Fibroblast of skin of abdomen (primary cell): ENCODE results near the gene ATP12A.

Experiments used
- DNase-seq: peaks from one replicate; pipeline ENCODE4 v3.0.0-alpha.2; 2013

Gene ATP12A

GRCh38 chr13:24663586-24663985 lies 16.6 kb upstream of the ATP12A start:
- DNase-seq: peak; percentile 53

GRCh38 chr13:24664726-24665409 lies 15.3 kb upstream of the ATP12A start:
- peak; percentile 76 for DNase-seq

- DNase-seq: no peak
Measured at GRCh38 chr13:24668511-24668910, 11.7 kb upstream of the ATP12A start.

- no peak for DNase-seq
Measured at GRCh38 chr13:24668955-24669582, 11.1 kb upstream of the ATP12A start.

GRCh38 chr13:24670174-24670573 lies 10.0 kb upstream of the ATP12A start:
- no peak for DNase-seq

GRCh38 chr13:24670961-24671381 lies 9.2 kb upstream of the ATP12A start:
- DNase-seq: peak; percentile 23

- peak; percentile 90 for DNase-seq
Measured at GRCh38 chr13:24671386-24672113, 8.7 kb upstream of the ATP12A start.

GRCh38 chr13:24672141-24673132 lies 7.8 kb upstream of the ATP12A start:
- DNase-seq: no peak

GRCh38 chr13:24675806-24676570 lies 4.2 kb upstream of the ATP12A start:
- DNase-seq: no peak

- no peak for DNase-seq
Measured at GRCh38 chr13:24678151-24678550, 2.1 kb upstream of the ATP12A start.

- no peak for DNase-seq
Measured at GRCh38 chr13:24679686-24680085, 522 bp upstream of the ATP12A start.

- DNase-seq: no peak
Measured at GRCh38 chr13:24680921-24681604, 855 bp downstream of the ATP12A start.

GRCh38 chr13:24681930-24682329 lies 1.7 kb downstream of the ATP12A start:
- DNase-seq: no peak

GRCh38 chr13:24682353-24682752 lies 2.1 kb downstream of the ATP12A start:
- DNase-seq: no peak

GRCh38 chr13:24683351-24683750 lies 3.1 kb downstream of the ATP12A start:
- no peak for DNase-seq

- DNase-seq: peak; percentile 33
Measured at GRCh38 chr13:24683838-24684599, 3.8 kb downstream of the ATP12A start.

GRCh38 chr13:24684600-24684998 lies 4.4 kb downstream of the ATP12A start:
- DNase-seq: no peak

- DNase-seq: no peak
Measured at GRCh38 chr13:24685314-24685713, 5.1 kb downstream of the ATP12A start.

- DNase-seq: no peak
Measured at GRCh38 chr13:24687611-24688010, 7.4 kb downstream of the ATP12A start.

- DNase-seq: no peak
Measured at GRCh38 chr13:24688111-24688510, 7.9 kb downstream of the ATP12A start.
